NCI-H446 treated with DMSO at 0.1 percent for 48 hours (cell line): ENCODE results near the gene NTNG1.

Source experiments
- DNase-seq: peaks from one replicate; lab custom pipeline; 2025; lab: John Stamatoyannopoulos, UW

The NTNG1 gene

GRCh38 chr1:107404756-107405155, 263.9 kb downstream of the NTNG1 start:
- no peak for DNase-seq

DNA sequence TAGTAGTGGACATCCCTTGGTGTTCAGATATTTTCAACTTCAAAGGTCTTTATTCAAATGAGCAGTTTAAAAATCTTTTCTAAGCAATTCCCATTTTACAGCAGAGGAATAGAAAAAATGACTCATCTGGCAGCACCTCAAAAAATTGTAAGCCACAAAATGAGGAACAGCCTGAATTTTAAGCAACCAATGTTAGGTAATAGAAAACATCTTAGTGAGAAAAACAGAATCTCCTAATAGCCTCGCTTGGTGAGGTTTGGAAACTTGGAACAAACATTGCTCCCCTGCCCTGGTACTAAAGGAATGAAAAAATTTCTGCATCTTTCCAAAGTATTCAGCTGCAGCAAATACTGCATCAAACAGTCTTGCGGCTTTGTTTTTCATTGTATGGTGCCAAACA, 264.4 kb downstream of the NTNG1 start:
- no peak for DNase-seq

- DNase-seq = no peak
Measured at GRCh38 chr1:107407011-107407410, 266.2 kb downstream of the NTNG1 start.

DNA sequence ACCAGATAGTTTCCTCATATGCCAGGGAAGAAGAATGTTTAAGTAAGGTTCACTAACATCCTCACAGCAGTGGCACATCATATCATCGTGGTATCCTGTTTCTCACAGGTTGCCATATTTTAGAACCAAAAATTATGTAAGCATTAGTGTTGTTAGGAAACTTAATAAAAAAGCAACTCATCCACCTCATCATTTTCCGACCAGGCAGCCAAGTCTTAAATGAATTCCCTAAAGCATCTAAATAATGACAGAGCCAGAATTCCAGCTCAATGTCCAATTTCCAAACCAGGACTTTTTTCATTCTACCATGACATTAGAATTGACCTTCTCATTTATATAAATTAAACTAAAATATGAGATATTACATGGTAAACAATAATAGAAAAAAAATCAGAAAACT, 272.7 kb downstream of the NTNG1 start:
- DNase-seq = no peak

DNA sequence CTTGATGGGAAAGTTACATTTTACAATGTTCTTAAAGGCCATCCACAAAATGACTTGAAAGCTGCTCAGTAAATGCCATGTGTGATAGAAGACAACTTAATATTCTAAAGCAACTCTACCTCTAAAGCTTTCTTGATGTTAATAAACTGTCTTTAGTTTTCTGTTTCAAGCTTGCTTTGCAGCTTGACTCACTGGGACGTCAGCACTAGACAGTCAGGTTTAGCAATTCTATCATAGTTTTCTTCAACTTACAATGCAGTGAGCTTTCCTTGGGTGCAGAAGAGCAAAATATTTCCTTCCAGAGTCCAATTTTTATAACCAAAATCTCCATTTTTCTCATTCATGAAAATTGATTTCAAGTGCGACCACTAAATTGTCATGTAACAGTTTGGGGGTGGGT, 273.1 kb downstream of the NTNG1 start:
- no peak for DNase-seq

DNA sequence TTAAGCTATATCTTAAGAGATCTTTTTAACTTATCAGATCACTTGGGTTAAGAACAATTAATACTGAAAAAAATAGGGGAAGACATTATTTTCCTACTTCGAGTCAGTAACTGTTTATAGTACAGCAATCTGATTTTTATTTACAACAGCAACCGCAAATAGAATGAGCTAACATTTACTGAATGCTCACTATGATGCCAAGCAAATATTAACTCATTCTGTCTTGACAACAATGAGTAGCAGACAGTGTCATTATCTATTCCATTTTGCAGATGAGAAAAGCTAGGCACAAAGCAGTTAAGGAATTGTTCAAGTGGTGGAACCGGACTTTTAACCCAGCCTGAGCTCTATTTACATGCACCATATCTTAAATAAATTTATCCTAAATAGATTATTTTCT, 273.7 kb downstream of the NTNG1 start:
- no peak for DNase-seq

- DNase-seq = no peak
Measured at GRCh38 chr1:107415241-107415640, 274.4 kb downstream of the NTNG1 start.

- DNase-seq = no peak
Measured at GRCh38 chr1:107419003-107419402, 278.2 kb downstream of the NTNG1 start.

GRCh38 chr1:107422901-107423300, 282.1 kb downstream of the NTNG1 start:
- DNase-seq = no peak

DNA sequence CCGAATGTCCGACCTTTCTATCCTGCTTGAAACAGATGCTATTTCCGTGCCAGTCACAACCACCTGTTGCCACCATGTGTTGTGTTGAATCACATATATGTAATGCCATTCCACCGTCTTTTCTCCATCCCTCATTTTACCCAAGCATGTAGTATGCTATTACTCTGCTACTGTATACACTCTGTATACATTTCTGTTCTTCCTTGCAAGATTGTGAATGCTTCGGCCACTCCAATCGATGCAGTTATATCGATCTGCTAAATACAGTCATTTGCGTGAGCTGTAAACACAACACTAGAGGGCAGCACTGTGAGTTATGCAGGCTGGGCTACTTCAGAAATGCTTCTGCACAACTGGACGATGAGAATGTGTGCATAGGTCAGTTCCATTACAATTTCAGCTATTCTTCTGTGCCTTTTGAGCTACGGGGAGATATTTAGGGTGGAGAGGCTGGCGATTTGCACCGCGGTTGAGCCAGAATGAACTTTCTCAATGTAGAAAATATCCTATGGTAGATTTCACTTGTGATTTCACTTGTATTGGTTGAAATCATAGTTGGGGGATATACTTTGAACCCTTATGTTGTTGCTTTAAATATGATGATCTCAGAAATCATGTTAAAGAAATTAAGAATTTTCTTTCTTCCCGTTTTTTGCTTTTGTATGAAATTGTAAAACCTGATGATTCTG, 289.8 kb downstream of the NTNG1 start:
- peak; percentile 27 for DNase-seq

GRCh38 chr1:107432108-107432507, 291.3 kb downstream of the NTNG1 start:
- peak; percentile 71 for DNase-seq

DNA sequence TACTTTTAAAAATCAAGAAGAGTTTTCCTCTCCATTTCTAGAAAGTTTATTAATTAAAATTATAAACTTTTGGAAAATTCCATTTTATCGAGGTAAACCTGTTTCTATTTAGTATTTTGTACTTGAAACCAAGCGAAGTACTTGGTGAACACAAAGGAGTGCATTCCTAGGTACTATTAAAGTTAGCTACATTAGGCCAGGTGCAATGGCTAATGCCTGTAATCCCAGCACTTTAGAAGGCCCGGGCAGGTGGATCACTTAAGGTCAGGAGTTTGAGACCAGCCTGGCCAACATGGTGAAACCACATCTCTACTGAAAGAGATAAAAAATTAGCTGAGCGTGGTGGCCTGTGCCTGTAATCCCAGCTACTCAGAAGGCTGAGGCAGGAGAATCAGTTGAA, 292.2 kb downstream of the NTNG1 start:
- DNase-seq = no peak

GRCh38 chr1:107433635-107434360, 293.0 kb downstream of the NTNG1 start:
- DNase-seq = no peak

- no peak for DNase-seq
Measured at GRCh38 chr1:107434361-107434693, 293.5 kb downstream of the NTNG1 start.

DNA sequence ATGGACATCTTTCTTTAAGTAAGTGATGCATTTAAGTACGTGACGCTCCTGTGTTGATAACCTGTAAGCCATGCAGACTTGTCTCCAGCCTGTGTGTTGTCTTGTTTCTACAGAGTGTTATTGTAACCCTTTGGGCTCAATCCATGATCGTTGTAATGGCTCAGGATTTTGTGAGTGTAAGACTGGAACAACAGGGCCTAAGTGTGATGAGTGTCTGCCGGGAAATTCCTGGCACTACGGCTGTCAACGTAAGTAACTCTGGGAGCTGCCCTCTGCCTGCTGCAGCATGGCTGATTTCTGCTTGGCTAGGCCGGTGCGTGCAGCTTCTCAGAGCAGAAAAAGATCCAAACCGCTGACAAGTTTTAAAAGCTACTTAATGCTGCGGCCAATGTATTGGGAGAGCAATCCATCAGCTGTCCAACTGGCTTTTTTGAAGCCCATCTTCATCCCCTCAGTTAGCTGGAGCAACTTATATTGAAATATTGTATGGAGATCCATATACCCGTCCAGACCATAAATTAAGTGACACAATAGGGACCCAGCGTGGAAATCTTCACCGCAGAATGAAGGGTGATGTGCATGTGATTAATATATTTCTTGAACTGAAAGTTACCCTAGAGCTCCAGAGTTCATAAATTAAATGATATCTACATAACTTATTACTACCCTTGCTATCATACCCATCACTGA, 295.9 kb downstream of the NTNG1 start:
- no peak for DNase-seq

GRCh38 chr1:107439567-107439966, 298.7 kb downstream of the NTNG1 start:
- no peak for DNase-seq

- no peak for DNase-seq
Measured at GRCh38 chr1:107442551-107442950, 301.7 kb downstream of the NTNG1 start.

DNA sequence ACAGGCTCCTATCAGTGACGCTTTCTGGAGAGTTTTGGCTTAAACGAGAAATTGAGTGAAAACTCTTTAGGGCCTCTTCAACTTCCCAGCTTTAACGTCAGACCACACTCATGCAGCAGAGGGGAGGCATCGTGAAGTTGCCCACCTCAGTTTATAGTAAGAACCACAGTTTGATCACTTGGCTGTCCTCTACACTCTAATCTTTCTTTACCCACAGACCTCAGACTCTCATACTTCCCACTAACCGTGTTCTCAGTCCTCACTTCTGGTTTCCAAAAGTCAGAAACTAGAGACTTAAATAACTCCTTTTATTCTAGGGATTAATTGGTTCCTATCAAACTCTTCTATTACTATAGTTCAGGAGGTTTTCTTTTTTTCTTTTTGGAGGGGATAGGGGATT, 302.2 kb downstream of the NTNG1 start:
- no peak for DNase-seq

GRCh38 chr1:107443860-107444259, 303.0 kb downstream of the NTNG1 start:
- no peak for DNase-seq

- no peak for DNase-seq
Measured at GRCh38 chr1:107444302-107444701, 303.5 kb downstream of the NTNG1 start.

- peak; percentile 85 for DNase-seq
Measured at GRCh38 chr1:107449326-107449725, 308.5 kb downstream of the NTNG1 start.

- no peak for DNase-seq
Measured at GRCh38 chr1:107450899-107451664, 310.2 kb downstream of the NTNG1 start.

DNA sequence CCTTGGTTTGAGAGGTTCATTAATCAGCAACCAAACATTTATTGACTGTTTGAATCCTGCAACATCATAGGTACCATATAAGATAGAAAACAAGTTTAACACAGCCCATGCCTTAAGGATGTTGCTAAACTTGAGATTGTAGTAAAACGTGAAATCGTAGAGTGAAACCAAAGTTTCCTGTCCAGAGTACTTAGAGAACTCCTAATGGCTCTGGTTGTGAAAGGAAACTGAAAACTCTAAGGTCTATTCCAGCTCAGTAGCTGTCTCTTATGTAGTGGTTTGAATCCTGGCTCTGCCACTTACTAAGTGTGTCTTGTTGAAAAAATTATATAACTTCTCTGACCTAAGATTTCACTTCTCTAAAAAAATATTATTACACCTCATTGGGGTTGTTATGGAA, 310.9 kb downstream of the NTNG1 start:
- no peak for DNase-seq
